ENCODE results near the gene PHF1.

GRCh38 chr6:33411632-33412005, 805 bp downstream of the PHF1 start:
- TF ChIP-seq CTCF (IDR thresholded peaks at IDR 0.05; ENCODE audit: poor library complexity, severe bottlenecking), result no peak
- no peak for TF ChIP-seq POLR2AphosphoS5 (IDR thresholded peaks at IDR 0.05)
